ENCODE data around the gene ZEB2.

ZEB2 gene

GRCh38 chr2:144519934-144520731 is at the start of gene ZEB2:
Gene ZEB2 (minus strand): TSS chr2:144520119. CDS start chr2:144517350, 2,769 bp downstream.
- DNase-seq (ENCODE audit: low read depth in 2 of 2): no peak

GRCh38 chr2:144567745-144568144 is 47.8 kb upstream of the ZEB2 start:
- DNase-seq (ENCODE audit: low read depth in 2 of 2): no peak

GRCh38 chr2:144566448-144566847 is 46.5 kb upstream of the ZEB2 start:
- DNase-seq (ENCODE audit: low read depth in 2 of 2): no peak

- no peak for DNase-seq (ENCODE audit: low read depth in 2 of 2)
Observed at GRCh38 chr2:144560251-144560650, 40.3 kb upstream of the ZEB2 start.

DNA sequence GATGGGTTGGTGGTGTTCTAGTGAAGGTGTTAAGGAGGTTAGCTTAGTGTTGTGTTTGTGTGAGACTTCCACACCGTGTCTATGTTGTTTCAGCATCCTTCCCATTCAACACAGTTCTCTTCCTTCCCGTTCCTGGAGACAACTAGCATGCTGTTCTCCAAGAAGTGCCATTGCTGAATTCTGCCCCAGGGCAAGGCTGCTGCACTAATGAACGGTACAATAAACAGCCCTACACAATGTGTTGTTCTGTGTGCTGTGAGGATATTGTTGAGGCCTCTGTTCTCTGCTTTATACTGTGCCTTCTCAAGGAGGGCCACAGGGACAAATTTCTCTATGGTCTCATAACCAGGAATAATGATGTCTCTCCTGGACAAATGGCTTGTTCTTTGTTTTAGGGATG is 39.8 kb upstream of the ZEB2 start:
- DNase-seq (ENCODE audit: low read depth in 2 of 2): no peak

DNA sequence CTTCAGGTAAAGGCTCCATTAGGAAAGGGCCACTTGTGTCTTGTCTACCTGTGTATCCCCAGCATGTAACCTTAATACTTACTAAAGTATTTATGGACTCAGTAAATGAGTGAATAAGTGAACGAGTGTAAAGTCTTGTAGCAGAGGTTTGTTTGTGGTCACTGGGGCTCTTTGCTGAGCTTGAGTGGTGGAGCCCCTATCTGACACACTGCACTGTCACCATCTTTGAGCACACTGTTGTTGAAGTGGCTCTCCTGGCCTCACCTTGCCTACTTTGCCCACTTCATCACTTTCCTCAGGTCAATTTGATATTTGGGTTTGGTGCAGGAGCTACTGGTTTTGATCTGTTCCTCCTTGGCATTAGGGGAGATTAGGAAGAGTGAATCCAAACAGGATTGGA is 39.3 kb upstream of the ZEB2 start:
- no peak for DNase-seq (ENCODE audit: low read depth in 2 of 2)

GRCh38 chr2:144554492-144555210 is 34.7 kb upstream of the ZEB2 start:
- no peak for DNase-seq (ENCODE audit: low read depth in 2 of 2)

DNA sequence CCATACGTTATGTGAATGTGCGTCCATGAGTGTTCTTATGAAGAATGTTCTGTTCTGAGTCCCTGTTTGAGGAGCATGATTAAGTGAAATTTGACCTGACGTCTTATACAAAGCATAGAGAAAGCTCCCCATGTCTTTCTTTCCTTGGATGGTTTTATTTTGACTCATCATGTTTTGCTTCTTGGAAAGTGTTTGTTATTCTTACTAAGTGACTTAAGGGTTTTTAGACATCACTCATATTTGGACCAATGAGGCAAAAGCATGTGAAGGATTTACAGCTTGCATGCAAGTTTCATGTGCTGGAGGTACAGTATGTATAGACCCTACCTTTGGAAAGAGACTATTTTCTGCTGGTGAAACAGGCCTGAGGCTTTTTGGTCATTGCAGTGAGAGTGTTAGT is 33.5 kb upstream of the ZEB2 start:
- DNase-seq (ENCODE audit: low read depth in 2 of 2): no peak

GRCh38 chr2:144552821-144553220 is 32.9 kb upstream of the ZEB2 start:
- no peak for DNase-seq (ENCODE audit: low read depth in 2 of 2)

DNA sequence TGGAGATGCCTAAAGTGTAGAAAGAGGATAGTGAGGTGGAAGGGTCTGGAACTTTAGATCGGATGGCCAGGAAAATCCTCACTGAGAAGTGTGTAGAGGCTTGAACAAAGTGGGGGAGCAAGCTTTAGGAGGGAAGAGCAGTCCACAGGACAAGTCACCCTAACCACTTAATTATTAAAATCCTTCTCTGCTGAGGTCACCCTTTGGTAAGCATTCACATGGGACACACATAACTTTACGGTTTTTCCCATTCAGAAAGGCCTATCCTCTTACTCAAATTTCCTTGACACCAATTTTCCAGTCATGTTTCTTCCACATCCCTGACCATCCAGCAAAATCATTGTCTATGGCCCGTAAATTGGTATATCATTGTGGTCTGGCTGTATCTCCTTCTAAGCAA is 31.0 kb upstream of the ZEB2 start:
- no peak for DNase-seq (ENCODE audit: low read depth in 2 of 2)

DNA sequence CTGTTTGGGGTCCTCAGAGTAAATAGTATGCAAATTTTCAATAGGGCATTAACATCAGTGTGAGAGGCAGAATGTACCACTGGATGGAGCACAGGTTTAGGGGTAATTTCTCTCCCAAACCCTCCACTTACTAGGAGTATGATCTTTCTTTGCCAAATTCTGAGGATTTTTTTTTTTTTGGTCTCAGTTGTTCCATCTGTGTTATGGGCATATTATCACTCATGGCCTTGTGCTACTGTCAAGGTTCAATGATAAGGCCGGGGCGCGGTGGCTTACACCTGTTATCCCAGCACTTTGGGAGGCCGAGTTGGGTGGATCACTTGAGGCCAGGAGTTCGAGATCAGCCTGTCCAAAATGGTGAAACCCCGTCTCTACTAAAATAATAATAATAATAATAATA is 30.2 kb upstream of the ZEB2 start:
- no peak for DNase-seq (ENCODE audit: low read depth in 2 of 2)

- no peak for DNase-seq (ENCODE audit: low read depth in 2 of 2)
Observed at GRCh38 chr2:144548532-144549191, 28.7 kb upstream of the ZEB2 start.

- no peak for DNase-seq (ENCODE audit: low read depth in 2 of 2)
Observed at GRCh38 chr2:144548088-144548487, 28.2 kb upstream of the ZEB2 start.

DNA sequence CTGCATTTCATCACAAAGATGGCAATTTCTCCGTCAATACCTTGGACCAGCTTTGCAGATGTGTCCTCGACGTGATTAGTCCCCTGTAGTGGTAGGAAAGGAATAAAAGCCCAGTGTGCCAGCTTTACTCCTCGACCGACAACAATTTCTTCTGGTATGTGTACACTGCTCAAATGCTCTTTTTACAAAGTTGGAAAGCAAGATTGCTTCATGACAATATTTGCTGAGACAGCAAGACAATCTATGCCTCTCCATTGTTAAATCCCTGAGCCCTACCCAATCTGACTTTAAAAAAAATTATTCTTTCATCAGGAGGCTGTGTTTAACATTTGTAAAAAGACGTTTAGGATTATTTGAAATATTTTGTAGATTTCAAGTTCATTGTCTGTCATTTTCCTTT is 27.6 kb upstream of the ZEB2 start:
- no peak for DNase-seq (ENCODE audit: low read depth in 2 of 2)

DNA sequence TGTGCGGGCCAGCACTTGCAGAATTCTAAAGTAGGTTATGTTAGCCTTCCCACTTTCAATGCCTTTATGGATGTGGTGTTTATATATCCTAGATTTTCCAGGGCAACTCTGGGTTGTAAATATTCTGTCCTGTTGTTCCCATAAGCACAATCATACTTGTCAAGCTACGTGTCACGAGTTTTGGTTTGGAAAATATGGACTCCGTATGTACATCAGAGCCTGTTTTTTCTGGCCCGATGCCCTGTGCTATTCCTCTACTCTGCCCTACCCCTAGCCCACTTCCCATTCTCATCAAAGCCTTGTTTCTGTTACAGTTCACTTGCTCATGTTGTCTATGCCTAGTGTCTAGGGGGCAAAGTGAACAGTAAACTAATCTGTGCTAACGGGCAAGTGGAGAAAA is 27.0 kb upstream of the ZEB2 start:
- no peak for DNase-seq (ENCODE audit: low read depth in 2 of 2)

DNA sequence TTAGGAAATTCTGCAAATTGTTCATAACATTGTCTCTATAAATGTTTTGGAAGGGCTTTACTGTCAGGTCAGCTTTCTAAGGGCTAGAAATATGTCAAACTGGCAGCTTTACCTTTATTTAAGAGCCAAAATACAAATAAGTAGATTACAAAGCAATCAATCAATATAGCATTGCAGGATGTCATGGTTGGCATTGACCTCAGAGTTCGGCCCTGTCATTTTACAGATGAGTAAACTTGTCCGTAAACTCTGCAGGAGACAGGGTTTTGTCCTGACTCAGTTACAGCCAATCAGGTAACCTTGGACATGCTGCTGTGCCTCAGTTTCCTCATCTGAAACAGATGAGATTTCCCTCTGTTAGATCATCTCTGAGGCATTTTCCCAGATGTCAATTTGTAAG is 25.9 kb upstream of the ZEB2 start:
- no peak for DNase-seq (ENCODE audit: low read depth in 2 of 2)

GRCh38 chr2:144544053-144544452 is 24.1 kb upstream of the ZEB2 start:
- DNase-seq (ENCODE audit: low read depth in 2 of 2): no peak

DNA sequence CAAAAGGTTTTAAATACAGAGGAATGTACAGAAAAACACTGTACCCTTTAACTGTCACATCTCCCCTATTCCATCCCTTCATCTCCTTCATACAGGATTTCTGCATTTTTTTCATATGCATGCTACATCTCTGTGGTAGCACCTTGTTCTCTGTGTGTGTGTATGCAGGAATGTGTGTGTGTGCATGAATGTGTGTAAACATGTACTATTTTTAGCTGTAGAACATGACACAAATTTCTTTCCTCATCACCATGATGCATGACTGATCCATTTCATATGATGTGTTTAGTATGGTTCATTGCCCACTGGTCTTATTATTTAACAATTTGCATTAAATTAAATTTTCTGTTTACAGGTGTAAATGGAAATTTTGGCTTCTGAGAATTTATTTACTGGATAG is 21.5 kb upstream of the ZEB2 start:
- no peak for DNase-seq (ENCODE audit: low read depth in 2 of 2)

GRCh38 chr2:144539289-144539782 is 19.4 kb upstream of the ZEB2 start:
- DNase-seq (ENCODE audit: low read depth in 2 of 2): no peak

- no peak for DNase-seq (ENCODE audit: low read depth in 2 of 2)
Observed at GRCh38 chr2:144535300-144535699, 15.4 kb upstream of the ZEB2 start.

GRCh38 chr2:144533221-144533620 is 13.3 kb upstream of the ZEB2 start:
- DNase-seq (ENCODE audit: low read depth in 2 of 2): no peak

GRCh38 chr2:144530596-144530995 is 10.7 kb upstream of the ZEB2 start:
- no peak for DNase-seq (ENCODE audit: low read depth in 2 of 2)

DNA sequence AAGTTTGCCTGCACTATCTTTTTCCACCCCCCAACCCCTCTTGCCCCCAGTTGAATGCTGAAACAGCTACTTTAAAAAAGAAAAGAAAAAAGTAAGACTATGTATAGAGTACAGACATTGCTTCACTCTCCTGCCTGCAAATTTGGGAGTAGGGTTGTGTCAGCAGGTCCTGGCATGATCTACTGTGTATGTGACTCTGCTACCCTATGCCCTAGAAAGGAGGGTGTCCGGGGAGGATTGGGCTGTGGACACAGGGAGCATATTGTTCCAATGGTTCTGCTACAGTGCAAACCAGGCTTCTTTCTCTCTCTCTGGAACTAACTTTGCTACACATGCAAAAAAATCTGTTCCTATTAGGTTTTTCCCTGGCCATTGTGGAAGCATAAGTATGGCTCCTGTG is 9.9 kb upstream of the ZEB2 start:
- DNase-seq (ENCODE audit: low read depth in 2 of 2): no peak
